ENCODE results near the gene HPCA.

The HPCA gene

GRCh38 chr1:32874860-32875752 is 11.2 kb upstream of the HPCA start:
- CTCF ChIA-PET, result interaction anchor here (0.6 to 9.0 kb wide), 27 partner anchors 9 to 475 kb away, joined by 3 to 187 read pairs (median 5); partner anchors contain the start of genes AZIN2 and HPCA
- no peak for DNase-seq (ENCODE audit: low read depth, low spot score)
- no peak overlapping the region for H3K4me3 ChIP-seq (ENCODE audit: low read depth, low read length)
- POLR2A ChIA-PET, result interaction anchor here (0.9 to 1.3 kb wide), 2 partner anchors 171 to 224 kb away, joined by 3 to 4 read pairs; partner anchors contain the start of gene RBBP4
- no peak for TF ChIP-seq CTCF (IDR thresholded peaks at IDR 0.05; ENCODE audit: insufficient read depth, low read length, missing control alignments)

GRCh38 chr1:32876341-32877210 is 9.7 kb upstream of the HPCA start:
- DNase-seq (ENCODE audit: low read depth, low spot score), result no peak
- TF ChIP-seq CTCF (IDR thresholded peaks at IDR 0.05; ENCODE audit: insufficient read depth, low read length, missing control alignments), result peak; percentile 95
- H3K4me3 ChIP-seq (ENCODE audit: low read depth, low read length), result no peak overlapping the region
- POLR2A ChIA-PET, result interaction anchor here (1.3 kb wide), 1 partner anchor 173 kb away, joined by 4 read pairs; no protein-coding TSS in a partner anchor
- CTCF ChIA-PET, result interaction anchor here (0.5 to 9.0 kb wide), 28 partner anchors 10 to 477 kb away, joined by 3 to 187 read pairs (median 5); partner anchors contain the start of genes AZIN2 and HPCA

- POLR2A ChIA-PET, result no interaction called here
- TF ChIP-seq CTCF (IDR thresholded peaks at IDR 0.05; ENCODE audit: insufficient read depth, low read length, missing control alignments), result no peak
- CTCF ChIA-PET, result interaction anchor here (0.8 to 9.0 kb wide), 18 partner anchors 11 to 477 kb away, joined by 3 to 187 read pairs (median 14); partner anchors contain the start of genes AZIN2 and HPCA
- DNase-seq (ENCODE audit: low read depth, low spot score), result no peak
- H3K4me3 ChIP-seq (ENCODE audit: low read depth, low read length), result no peak overlapping the region
Measured at GRCh38 chr1:32877211-32878110, 8.8 kb upstream of the HPCA start.

- no peak for TF ChIP-seq CTCF (IDR thresholded peaks at IDR 0.05; ENCODE audit: insufficient read depth, low read length, missing control alignments)
- no peak for DNase-seq (ENCODE audit: low read depth, low spot score)
- no peak overlapping the region for H3K4me3 ChIP-seq (ENCODE audit: low read depth, low read length)
- POLR2A ChIA-PET, result no interaction called here
- CTCF ChIA-PET, result interaction anchor here (0.9 to 9.0 kb wide), 5 partner anchors 9 to 207 kb away, joined by 3 to 187 read pairs (median 4); partner anchors contain the start of gene AZIN2
Measured at GRCh38 chr1:32878183-32878582, 8.1 kb upstream of the HPCA start.

- POLR2A ChIA-PET, result no interaction called here
- H3K4me3 ChIP-seq (ENCODE audit: low read depth, low read length), result no peak overlapping the region
- no peak for TF ChIP-seq CTCF (IDR thresholded peaks at IDR 0.05; ENCODE audit: insufficient read depth, low read length, missing control alignments)
- CTCF ChIA-PET, result interaction anchor here (0.9 to 9.0 kb wide), 5 partner anchors 10 to 206 kb away, joined by 3 to 187 read pairs (median 4); partner anchors contain the start of gene AZIN2
- DNase-seq (ENCODE audit: low read depth, low spot score), result no peak
Measured at GRCh38 chr1:32878637-32879041, 7.7 kb upstream of the HPCA start.
